PC-9 (cell line): ENCODE results near the gene SNRPA1. TPM values are rescaled to one million over a fixed set of nuclear protein-coding genes. Genes with fewer than 3 reads are reported as not detected.

Experiments
- BruUV-seq: library from RNA; stranded (reverse); fragments of 400-500 nt; replicated peaks from 2 replicates; lab custom pipeline; 2021; lab: Mats Ljungman, UMichigan
- CTCF ChIA-PET: fragments of 300-600 bp; sonication (Branson Sonifier 250); formaldehyde crosslinking; loops from one replicate; lab custom pipeline; 2022; ENCODE audit warnings: antibody characterized with exemption; lab: Charles Lee
- POLR2A ChIA-PET: fragments of 300-600 bp; sonication (Branson Sonifier 250); formaldehyde crosslinking; loops from one replicate; lab custom pipeline; 2022; ENCODE audit warnings: antibody characterized with exemption; ENCODE audit not compliant: unreplicated experiment; lab: Charles Lee
- DNase-seq, 2 experiments: peaks; one replicate each; pipeline versions ENCODE4 v3.0.0 to v3.0.0-alpha.2; 2015 to 2022; ENCODE audit warnings: mixed read lengths in 1 of 2
- H2AFZ ChIP-seq: fragments of 200-600 bp; sonication (generic); 2 replicates; pipeline ENCODE4 v1.8.1; 2017; ENCODE audit warnings: antibody characterized with exemption
- H3F3A ChIP-seq: fragments of 200-600 bp; sonication (generic); 2 replicates; pipeline ENCODE4 v1.8.1; 2017; ENCODE audit warnings: antibody characterized with exemption, mild to moderate bottlenecking, low read depth; ENCODE audit not compliant: insufficient read depth
- H3K27ac ChIP-seq: fragments of 200-600 bp; sonication (generic); 2 replicates; pipeline ENCODE4 v1.6.1; 2016; ENCODE audit warnings: mixed run types
- H3K27me3 ChIP-seq: fragments of 200-600 bp; sonication (generic); 2 replicates; pipeline ENCODE4 v1.6.1; 2016; ENCODE audit warnings: low read depth, mixed run types; ENCODE audit not compliant: insufficient read depth
- H3K36me3 ChIP-seq: fragments of 200-600 bp; sonication (generic); 2 replicates; pipeline ENCODE4 v1.6.1; 2016; ENCODE audit warnings: low read depth, mixed run types
- H3K4me1 ChIP-seq: fragments of 200-600 bp; sonication (generic); replicated peaks from 2 replicates; pipeline ENCODE4 v1.6.1; 2016; ENCODE audit warnings: mixed run types; ENCODE audit not compliant: insufficient read depth
- H3K4me2 ChIP-seq: fragments of 200-600 bp; sonication (generic); 2 replicates; pipeline ENCODE4 v1.6.1; 2017; ENCODE audit warnings: mixed run types
- H3K4me3 ChIP-seq: fragments of 200-600 bp; sonication (generic); 2 replicates; pipeline ENCODE4 v1.6.1; 2016; ENCODE audit warnings: mixed run types
- H3K79me2 ChIP-seq: fragments of 200-600 bp; sonication (generic); 2 replicates; pipeline ENCODE4 v1.6.1; 2017; ENCODE audit warnings: low read depth, mixed run types
- H3K9me2 ChIP-seq: fragments of 200-600 bp; sonication (generic); 2 replicates; pipeline ENCODE4 v1.8.1; 2017; ENCODE audit warnings: mild to moderate bottlenecking; ENCODE audit not compliant: insufficient read depth
- H3K9me3 ChIP-seq: fragments of 200-600 bp; sonication (generic); 2 replicates; pipeline ENCODE4 v1.8.1; 2016; ENCODE audit warnings: low read depth; ENCODE audit not compliant: insufficient read depth
- H4K20me1 ChIP-seq: fragments of 200-600 bp; sonication (generic); 2 replicates; pipeline ENCODE4 v1.8.1; 2017; ENCODE audit not compliant: insufficient read depth
- CTCF ChIP-seq: fragments of 200-600 bp; sonication (generic); conservative IDR thresholded peaks from 2 replicates; pipeline ENCODE4 v1.6.1; 2017; ENCODE audit warnings: mixed run types, antibody characterized with exemption, mild to moderate bottlenecking, moderate library complexity
- EZH2 ChIP-seq: fragments of 200-600 bp; sonication (generic); IDR thresholded peaks from 2 replicates; pipeline ENCODE4 v1.8.0; 2017; ENCODE audit warnings: antibody characterized with exemption, low read depth
- intact Hi-C: fragments of 100-400 bp; cut with micrococcal nuclease; formaldehyde crosslinking; loops from one replicate; pipeline ENCODE4 v1.10.0; 2022; ENCODE audit not compliant: unreplicated experiment
- total RNA-seq: library from RNA; stranded (reverse); gene quantifications from 2 replicates; pipeline ENCODE4 v1.2.3, GENCODE V29; 2021

Gene SNRPA1
- total RNA-seq, 1 experiment from 2014 or later: 95.0 TPM

- no peak overlapping the region for H3K4me2 ChIP-seq
- no peak overlapping the region for H3K27ac ChIP-seq
- H3K4me3 ChIP-seq: no peak overlapping the region
- no TSS peak for BruUV-seq
- H2AFZ ChIP-seq: no peak overlapping the region
- TF ChIP-seq CTCF (no peak), EZH2 (no peak)
- ChIA-PET CTCF (no interaction called here), POLR2A (no interaction called here)
- DNase-seq: no peak
- H3K79me2 ChIP-seq: peaks cover 25% of the 10 kb centered on the region
- H3K36me3 ChIP-seq: 0 out of 2 replicates have a peak, but pooled peaks cover 5% of the 10 kb centered on the region
- no peaks in the 10 kb centered on the region for H3K9me2 ChIP-seq
- intact Hi-C loops: no loop called here
- no peaks in the 10 kb centered on the region for H3K9me3 ChIP-seq
- H3K27me3 ChIP-seq: no peaks in the 10 kb centered on the region
- H3K4me1 ChIP-seq: no peaks in the 10 kb centered on the region
- H4K20me1 ChIP-seq: peaks cover 18% of the 10 kb centered on the region
- H3F3A ChIP-seq: no peaks in the 10 kb centered on the region; the same call in 1 of the 2 replicates
Measured at GRCh38 chr15:101237251-101237650, 57.8 kb downstream of the SNRPA1 start.

- H3K9me3 ChIP-seq: no peaks in the 10 kb centered on the region
- POLR2A ChIA-PET: no interaction called here
- no peak for TF ChIP-seq EZH2
- TF ChIP-seq CTCF: no peak
- no peaks in the 10 kb centered on the region; the same call in 1 of the 2 replicates for H3F3A ChIP-seq
- BruUV-seq: no TSS peak
- H3K9me2 ChIP-seq: no peaks in the 10 kb centered on the region
- no peaks in the 10 kb centered on the region for H3K4me1 ChIP-seq
- no peak for DNase-seq
- H3K79me2 ChIP-seq: peaks cover 18% of the 10 kb centered on the region
- H3K4me2 ChIP-seq: no peak overlapping the region
- intact Hi-C loops: no loop called here
- CTCF ChIA-PET: no interaction called here
- H3K4me3 ChIP-seq: no peak overlapping the region
- H2AFZ ChIP-seq: no peak overlapping the region
- 0 out of 2 replicates have a peak, but pooled peaks cover 5% of the 10 kb centered on the region for H3K36me3 ChIP-seq
- H3K27me3 ChIP-seq: no peaks in the 10 kb centered on the region
- no peak overlapping the region for H3K27ac ChIP-seq
- no peaks in the 10 kb centered on the region for H4K20me1 ChIP-seq
Measured at GRCh38 chr15:101233651-101234280, 61.3 kb downstream of the SNRPA1 start.

GRCh38 chr15:101232677-101233076 is 62.4 kb downstream of the SNRPA1 start:
- H3F3A ChIP-seq: no peaks in the 10 kb centered on the region; the same call in 1 of the 2 replicates
- H4K20me1 ChIP-seq: no peaks in the 10 kb centered on the region
- H3K4me1 ChIP-seq: no peaks in the 10 kb centered on the region
- no peaks in the 10 kb centered on the region for H3K27me3 ChIP-seq
- H3K4me2 ChIP-seq: no peak overlapping the region
- peaks cover 22% of the 10 kb centered on the region for H3K79me2 ChIP-seq
- intact Hi-C loops: no loop called here
- H3K36me3 ChIP-seq: 0 out of 2 replicates have a peak, but pooled peaks cover 5% of the 10 kb centered on the region
- no peak for DNase-seq
- H3K4me3 ChIP-seq: no peak overlapping the region
- no peaks in the 10 kb centered on the region for H3K9me2 ChIP-seq
- no peak for TF ChIP-seq EZH2
- no peak for TF ChIP-seq CTCF
- POLR2A ChIA-PET: no interaction called here
- no peaks in the 10 kb centered on the region for H3K9me3 ChIP-seq
- BruUV-seq: no TSS peak
- no peak overlapping the region for H2AFZ ChIP-seq
- no peak overlapping the region for H3K27ac ChIP-seq
- CTCF ChIA-PET: no interaction called here

Other genes starting within 250 kb of the SNRPA1 start
- gene CHSY1, start 43.2 kb downstream of the SNRPA1 start, total RNA-seq: 10.3 and 10.7 TPM in 2 replicates
- 20.8 and 28.6 TPM in 2 replicates for gene SELENOS, start 17.8 kb downstream of the SNRPA1 start, total RNA-seq
- 26.3 and 27.2 TPM in 2 replicates for gene PCSK6, start 194.5 kb upstream of the SNRPA1 start, total RNA-seq